Measurements from ENCODE around the gene TRAPPC8. TPM values are rescaled to one million over a fixed set of nuclear protein-coding genes. Genes with fewer than 3 reads are reported as not detected.
"Not testable (repeated sequence)": the region's sequence is repeated elsewhere in the genome, so short reads cannot be mapped to it uniquely, and the experiment has no call there.

Gene TRAPPC8
- total and polyA plus RNA-seq, 4 donors = 12.4 to 73.5 (median 35.8) TPM

DNA sequence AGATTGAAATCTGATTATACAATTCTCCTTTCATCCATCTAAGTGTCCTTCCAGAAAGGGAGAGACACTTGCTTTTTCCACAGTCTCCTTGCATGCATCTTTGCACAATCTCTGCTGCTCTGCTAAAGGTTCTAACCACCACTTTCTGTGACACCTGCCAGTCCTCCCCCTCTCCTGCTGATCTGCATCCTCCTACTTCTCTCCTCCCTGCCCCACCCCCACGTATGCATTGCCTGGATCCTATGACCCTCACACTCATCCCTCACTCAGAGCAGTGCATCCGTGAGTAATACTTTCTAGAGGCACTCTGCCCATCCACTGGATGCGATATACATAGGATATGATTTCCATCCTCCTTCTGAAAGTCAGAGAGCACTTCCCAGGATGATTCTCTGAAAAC lies 27.7 kb upstream of the TRAPPC8 start:
- WGBS, 2 donors = 73 to 80% methylated on average over 3 of the region's 3 CpGs
- Histone ChIP-seq H3K4me3 (no peak overlapping the region), H3K4me1 (ENCODE audit: control insufficient read depth in 5 of 5, insufficient read depth in 5 of 5, low read length in 5 of 5) (no peaks in the 10 kb centered on the region), H3K27ac (ENCODE audit: low read depth in 1 of 2, low read length in 1 of 2) (no peak overlapping the region), H3K27me3 (ENCODE audit: control insufficient read depth in 3 of 3, insufficient read depth in 3 of 3, low read length in 2 of 3) (no peaks in the 10 kb centered on the region), H3K9me3 (ENCODE audit: control insufficient read depth in 4 of 4, insufficient read depth in 3 of 4, low read length in 3 of 4) (peaks cover 0 to 15% (median 3%) of the 10 kb centered on the region in 4 donors), H3K9ac (ENCODE audit: insufficient read depth in 1 of 2, low read length in 2 of 2) (no peak overlapping the region), H3K36me3 (ENCODE audit: control insufficient read depth in 4 of 4, insufficient read depth in 4 of 4, low read length in 4 of 4) (no peaks in the 10 kb centered on the region)
- TF ChIP-seq, protein P1, sequence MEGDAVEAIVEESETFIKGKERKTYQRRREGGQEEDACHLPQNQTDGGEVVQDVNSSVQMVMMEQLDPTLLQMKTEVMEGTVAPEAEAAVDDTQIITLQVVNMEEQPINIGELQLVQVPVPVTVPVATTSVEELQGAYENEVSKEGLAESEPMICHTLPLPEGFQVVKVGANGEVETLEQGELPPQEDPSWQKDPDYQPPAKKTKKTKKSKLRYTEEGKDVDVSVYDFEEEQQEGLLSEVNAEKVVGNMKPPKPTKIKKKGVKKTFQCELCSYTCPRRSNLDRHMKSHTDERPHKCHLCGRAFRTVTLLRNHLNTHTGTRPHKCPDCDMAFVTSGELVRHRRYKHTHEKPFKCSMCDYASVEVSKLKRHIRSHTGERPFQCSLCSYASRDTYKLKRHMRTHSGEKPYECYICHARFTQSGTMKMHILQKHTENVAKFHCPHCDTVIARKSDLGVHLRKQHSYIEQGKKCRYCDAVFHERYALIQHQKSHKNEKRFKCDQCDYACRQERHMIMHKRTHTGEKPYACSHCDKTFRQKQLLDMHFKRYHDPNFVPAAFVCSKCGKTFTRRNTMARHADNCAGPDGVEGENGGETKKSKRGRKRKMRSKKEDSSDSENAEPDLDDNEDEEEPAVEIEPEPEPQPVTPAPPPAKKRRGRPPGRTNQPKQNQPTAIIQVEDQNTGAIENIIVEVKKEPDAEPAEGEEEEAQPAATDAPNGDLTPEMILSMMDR (IDR thresholded peaks at IDR 0.05; ENCODE audit: control extremely low read depth, extremely low read depth) = no peak
- ATAC-seq (ENCODE audit: insufficient read depth, low FRiP score) = no peak
- no peak for DNase-seq

DNA sequence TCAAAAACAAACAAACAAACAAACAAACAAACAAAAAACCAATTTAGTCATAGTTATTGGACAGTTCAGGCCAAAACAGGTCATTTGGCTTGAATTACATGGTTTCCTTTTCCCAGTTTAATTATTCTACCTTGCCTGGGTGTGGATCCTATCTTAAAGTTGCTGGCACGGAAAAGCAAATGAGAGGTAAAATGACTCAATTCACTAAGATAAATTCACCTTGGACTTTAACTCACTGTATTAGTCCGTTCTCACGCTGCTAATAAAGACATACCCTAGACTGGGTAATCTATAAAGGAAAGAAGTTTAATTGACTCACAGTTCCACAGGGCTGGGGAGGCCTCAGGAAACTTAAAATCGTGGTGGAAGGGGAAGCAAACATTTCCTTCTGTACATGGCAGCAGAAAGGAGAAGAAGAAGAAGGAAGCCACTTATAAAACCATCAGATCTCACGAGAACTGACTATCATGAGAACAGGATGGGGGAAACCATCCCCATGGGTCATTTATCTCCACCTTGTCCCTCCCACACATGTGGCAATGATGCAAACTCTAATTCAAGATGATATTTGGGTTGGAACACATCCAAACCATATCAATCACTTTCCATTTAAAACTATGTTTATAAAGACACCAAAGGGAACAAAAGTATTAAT lies 22.5 kb upstream of the TRAPPC8 start:
- WGBS, 2 donors = 62 to 67% methylated on average over 5 of the region's 5 CpGs
- Histone ChIP-seq H3K9me3 (ENCODE audit: control insufficient read depth in 4 of 4, insufficient read depth in 3 of 4, low read length in 3 of 4) (no peaks in the 10 kb centered on the region), H3K9ac (ENCODE audit: insufficient read depth in 1 of 2, low read length in 2 of 2) (no peak overlapping the region), H3K4me3 (no peak overlapping the region), H3K36me3 (ENCODE audit: control insufficient read depth in 4 of 4, insufficient read depth in 4 of 4, low read length in 4 of 4) (no peaks in the 10 kb centered on the region), H3K27me3 (ENCODE audit: control insufficient read depth in 3 of 3, insufficient read depth in 3 of 3, low read length in 2 of 3) (no peaks in the 10 kb centered on the region), H3K4me1 (ENCODE audit: control insufficient read depth in 5 of 5, insufficient read depth in 5 of 5, low read length in 5 of 5) (no peaks in the 10 kb centered on the region), H3K27ac (ENCODE audit: low read depth in 1 of 2, low read length in 1 of 2) (no peak overlapping the region)
- TF ChIP-seq, protein P1 (IDR thresholded peaks at IDR 0.05; ENCODE audit: control extremely low read depth, extremely low read depth) = no peak
- ATAC-seq (ENCODE audit: insufficient read depth, low FRiP score) (no peak), DNase-seq (no peak)

DNA sequence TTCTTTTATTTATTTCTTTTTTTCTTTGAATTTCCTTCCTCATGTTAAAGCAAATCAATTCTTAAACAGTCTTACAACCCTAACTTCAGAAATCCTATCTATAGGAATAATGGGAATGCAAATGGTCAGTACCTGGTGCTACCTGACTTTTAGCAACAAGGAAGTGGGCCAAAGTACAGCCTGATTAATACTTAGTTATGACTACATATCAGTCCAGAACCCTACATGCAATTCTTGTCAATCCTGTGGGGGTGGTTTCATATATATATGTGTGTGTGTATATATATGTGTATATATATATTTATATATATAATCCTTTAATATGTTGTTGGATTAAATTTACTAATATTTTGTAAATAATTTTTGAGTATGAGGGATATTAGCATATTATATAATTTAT lies 14.8 kb upstream of the TRAPPC8 start:
- Histone ChIP-seq H3K4me3 (no peak overlapping the region), H3K9me3 (ENCODE audit: control insufficient read depth in 4 of 4, insufficient read depth in 3 of 4, low read length in 3 of 4) (no peaks in the 10 kb centered on the region), H3K9ac (ENCODE audit: insufficient read depth in 1 of 2, low read length in 2 of 2) (no peak overlapping the region), H3K4me1 (ENCODE audit: control insufficient read depth in 5 of 5, insufficient read depth in 5 of 5, low read length in 5 of 5) (no peaks in the 10 kb centered on the region), H3K36me3 (ENCODE audit: control insufficient read depth in 4 of 4, insufficient read depth in 4 of 4, low read length in 4 of 4) (no peaks in the 10 kb centered on the region), H3K27me3 (ENCODE audit: control insufficient read depth in 3 of 3, insufficient read depth in 3 of 3, low read length in 2 of 3) (peaks cover 0 to 2% (median 0%) of the 10 kb centered on the region in 3 donors), H3K27ac (ENCODE audit: low read depth in 1 of 2, low read length in 1 of 2) (no peak overlapping the region)
- ATAC-seq (ENCODE audit: insufficient read depth, low FRiP score) (no peak), DNase-seq (no peak)
- TF ChIP-seq, protein P1 (IDR thresholded peaks at IDR 0.05; ENCODE audit: control extremely low read depth, extremely low read depth) = no peak

DNA sequence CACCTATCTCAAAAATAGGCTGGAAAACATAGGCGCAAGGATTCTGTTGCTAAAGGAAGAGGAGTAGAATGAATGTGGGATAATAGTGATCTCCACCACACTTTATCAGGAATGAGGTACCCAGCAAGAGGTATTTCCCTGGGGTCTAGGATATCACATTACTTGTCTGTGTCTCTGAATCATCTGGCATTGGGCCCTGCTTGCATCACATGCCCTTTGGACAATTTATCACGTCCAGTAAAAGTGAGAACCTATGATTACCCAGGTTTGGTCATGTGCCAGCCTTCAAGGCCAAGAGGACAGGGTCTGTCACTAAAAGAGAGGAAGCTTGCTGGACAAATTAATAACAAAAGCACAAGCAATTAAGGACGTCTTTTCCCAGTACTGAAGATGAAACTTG lies 11.4 kb upstream of the TRAPPC8 start:
- H3K9me3 ChIP-seq (ENCODE audit: control insufficient read depth in 4 of 4, insufficient read depth in 3 of 4, low read length in 3 of 4) = no peaks in the 10 kb centered on the region
- TF ChIP-seq, protein P1 (IDR thresholded peaks at IDR 0.05; ENCODE audit: control extremely low read depth, extremely low read depth) = no peak
- no peak overlapping the region for H3K9ac ChIP-seq (ENCODE audit: insufficient read depth in 1 of 2, low read length in 2 of 2)
- H3K36me3 ChIP-seq (ENCODE audit: control insufficient read depth in 4 of 4, insufficient read depth in 4 of 4, low read length in 4 of 4) = no peaks in the 10 kb centered on the region
- peak in 1 of 3 donors; percentile 12 for DNase-seq
- peaks cover 0 to 2% (median 0%) of the 10 kb centered on the region in 3 donors for H3K27me3 ChIP-seq (ENCODE audit: control insufficient read depth in 3 of 3, insufficient read depth in 3 of 3, low read length in 2 of 3)
- H3K27ac ChIP-seq (ENCODE audit: low read depth in 1 of 2, low read length in 1 of 2) = no peak overlapping the region
- no peaks in the 10 kb centered on the region for H3K4me1 ChIP-seq (ENCODE audit: control insufficient read depth in 5 of 5, insufficient read depth in 5 of 5, low read length in 5 of 5)
- no peak overlapping the region for H3K4me3 ChIP-seq
- WGBS, 2 donors = 58 to 83% methylated on average over 3 of the region's 3 CpGs
- no peak for ATAC-seq (ENCODE audit: insufficient read depth, low FRiP score)

DNA sequence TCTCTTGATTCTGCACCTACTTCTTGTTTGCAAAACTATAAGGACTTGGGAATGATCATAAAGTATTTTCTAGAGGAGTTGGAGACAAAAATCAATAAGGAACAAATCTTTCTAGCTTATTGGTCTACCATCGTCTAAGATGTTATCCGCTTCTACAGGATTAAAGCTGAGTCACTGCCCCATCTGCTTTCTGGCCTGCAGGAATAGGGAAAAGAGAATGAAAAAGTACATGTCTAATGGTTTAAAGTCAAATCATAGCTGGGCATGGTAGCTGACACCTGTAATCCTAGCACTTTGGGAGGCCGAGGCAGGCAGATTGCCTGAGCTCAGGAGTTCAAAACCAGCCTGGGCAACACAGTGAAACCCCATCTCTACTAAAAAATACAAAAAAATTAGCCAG lies 10.8 kb upstream of the TRAPPC8 start:
- WGBS, 2 donors = 87 to 94% methylated on average over 3 of the region's 3 CpGs
- not testable (repeated sequence) for ATAC-seq (ENCODE audit: insufficient read depth, low FRiP score); H3K9me3 ChIP-seq (ENCODE audit: control insufficient read depth in 4 of 4, insufficient read depth in 3 of 4, low read length in 3 of 4)

More for the DNA sequence above, 10.8 kb upstream of the TRAPPC8 start:
- DNase-seq; H3K4me3 ChIP-seq; H3K27me3 ChIP-seq (ENCODE audit: control insufficient read depth in 3 of 3, insufficient read depth in 3 of 3, low read length in 2 of 3); H3K27ac ChIP-seq (ENCODE audit: low read depth in 1 of 2, low read length in 1 of 2); H3K36me3 ChIP-seq (ENCODE audit: control insufficient read depth in 4 of 4, insufficient read depth in 4 of 4, low read length in 4 of 4); H3K4me1 ChIP-seq (ENCODE audit: control insufficient read depth in 5 of 5, insufficient read depth in 5 of 5, low read length in 5 of 5); H3K9ac ChIP-seq (ENCODE audit: insufficient read depth in 1 of 2, low read length in 2 of 2): not testable (repeated sequence)
